OCI-M2 (cell line): ENCODE results near the gene ACOT11.
"Not testable (repeated sequence)": the region's sequence is repeated elsewhere in the genome, so short reads cannot be mapped to it uniquely, and the experiment has no call there.

Experiments used
- DNase-seq: peaks from one replicate; lab custom pipeline; 2025; ENCODE audit not compliant: unreplicated experiment; lab: John Stamatoyannopoulos, UW

Gene ACOT11

GRCh38 chr1:54607821-54608565 is 60.0 kb downstream of the ACOT11 start:
- no peak for DNase-seq

GRCh38 chr1:54608566-54609230 is 60.7 kb downstream of the ACOT11 start:
- no peak for DNase-seq

GRCh38 chr1:54609301-54609921 is 61.4 kb downstream of the ACOT11 start:
- DNase-seq, result no peak

- no peak for DNase-seq
Measured at GRCh38 chr1:54610048-54610447, 62.0 kb downstream of the ACOT11 start.

GRCh38 chr1:54610601-54611580 is 62.9 kb downstream of the ACOT11 start:
- no peak for DNase-seq

- no peak for DNase-seq
Measured at GRCh38 chr1:54611621-54612020, 63.6 kb downstream of the ACOT11 start.

GRCh38 chr1:54614024-54614423 is 66.0 kb downstream of the ACOT11 start:
- no peak for DNase-seq

- DNase-seq, result no peak
Measured at GRCh38 chr1:54614563-54614962, 66.5 kb downstream of the ACOT11 start.

GRCh38 chr1:54615531-54616279 is 67.7 kb downstream of the ACOT11 start:
- DNase-seq, result no peak

GRCh38 chr1:54619749-54620148 is 71.7 kb downstream of the ACOT11 start:
- DNase-seq, result no peak

GRCh38 chr1:54623216-54624007 is 75.4 kb downstream of the ACOT11 start, which contains the start of gene FAM151A:
Gene FAM151A, minus strand, starts transcription at chr1:54623525. Its CDS starts 130 bp downstream, at chr1:54623395.
- DNase-seq, result no peak

GRCh38 chr1:54624466-54625464 is 76.7 kb downstream of the ACOT11 start:
- no peak for DNase-seq

GRCh38 chr1:54627196-54627595 is 79.2 kb downstream of the ACOT11 start:
- DNase-seq, result no peak

- not testable (repeated sequence) for DNase-seq
Measured at GRCh38 chr1:54635804-54636203, 87.8 kb downstream of the ACOT11 start.

GRCh38 chr1:54636461-54637446 is 88.7 kb downstream of the ACOT11 start:
- DNase-seq, result not testable (repeated sequence)

- no peak for DNase-seq
Measured at GRCh38 chr1:54640361-54640760, 92.3 kb downstream of the ACOT11 start.
